ENCODE results near the gene PAFAH1B2. TPM values are rescaled to one million over a fixed set of nuclear protein-coding genes. Genes with fewer than 3 reads are reported as not detected.

Gene PAFAH1B2
- total RNA-seq, 2 experiments from 2014 or later: 50.0 to 50.2 TPM

DNA sequence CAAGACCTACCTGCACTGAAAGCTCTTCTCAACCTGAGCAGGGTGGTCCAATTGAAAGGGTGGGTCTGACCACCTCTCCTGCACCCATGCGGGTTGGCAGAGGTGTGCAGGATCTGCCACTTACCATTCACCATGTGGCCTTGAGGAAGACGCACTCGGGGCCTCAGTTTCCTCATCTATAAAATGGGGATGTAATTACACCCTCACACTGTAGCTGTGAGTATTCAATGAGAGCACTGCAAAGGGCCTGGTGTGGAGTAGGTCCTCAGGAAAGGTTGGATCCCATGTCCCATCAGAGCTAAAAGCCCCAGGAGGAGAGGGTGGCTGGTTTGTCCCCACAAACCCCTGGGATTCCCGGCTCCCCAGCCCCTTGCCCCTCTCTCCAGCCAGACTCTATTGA, 54.5 kb downstream of the PAFAH1B2 start:
- no peak overlapping the region for H3K27ac Mint-ChIP-seq

DNA sequence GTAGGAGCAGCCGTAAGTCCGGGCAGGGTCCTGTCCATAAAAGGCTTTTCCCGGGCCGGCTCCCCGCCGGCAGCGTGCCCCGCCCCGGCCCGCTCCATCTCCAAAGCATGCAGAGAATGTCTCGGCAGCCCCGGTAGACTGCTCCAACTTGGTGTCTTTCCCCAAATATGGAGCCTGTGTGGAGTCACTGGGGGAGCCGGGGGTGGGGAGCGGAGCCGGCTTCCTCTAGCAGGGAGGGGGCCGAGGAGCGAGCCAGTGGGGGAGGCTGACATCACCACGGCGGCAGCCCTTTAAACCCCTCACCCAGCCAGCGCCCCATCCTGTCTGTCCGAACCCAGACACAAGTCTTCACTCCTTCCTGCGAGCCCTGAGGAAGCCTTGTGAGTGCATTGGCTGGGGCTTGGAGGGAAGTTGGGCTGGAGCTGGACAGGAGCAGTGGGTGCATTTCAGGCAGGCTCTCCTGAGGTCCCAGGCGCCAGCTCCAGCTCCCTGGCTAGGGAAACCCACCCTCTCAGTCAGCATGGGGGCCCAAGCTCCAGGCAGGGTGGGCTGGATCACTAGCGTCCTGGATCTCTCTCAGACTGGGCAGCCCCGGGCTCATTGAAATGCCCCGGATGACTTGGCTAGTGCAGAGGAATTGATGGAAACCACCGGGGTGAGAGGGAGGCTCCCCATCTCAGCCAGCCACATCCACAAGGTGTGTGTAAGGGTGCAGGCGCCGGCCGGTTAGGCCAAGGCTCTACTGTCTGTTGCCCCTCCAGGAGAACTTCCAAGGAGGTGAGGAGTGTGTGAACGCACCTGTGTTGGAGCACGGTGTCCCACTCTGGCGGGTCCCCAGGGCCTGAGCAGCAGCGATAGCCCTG, 55.2 kb downstream of the PAFAH1B2 start, which contains the start of gene TAGLN:
Gene TAGLN, plus strand, starts transcription at position 318 of the 863 bp plus-strand sequence. CDS start 3,644 bp downstream, outside the sequence.
- no peaks in the 10 kb centered on the region for H3K4me1 Mint-ChIP-seq (ENCODE audit: low read depth)
- H3K36me3 Mint-ChIP-seq (ENCODE audit: low read depth): peaks cover 7% of the 10 kb centered on the region
- ChIA-PET CTCF (no interaction called here), POLR2A (interaction anchor here (1.2 kb wide), 1 partner anchor 31 kb away, joined by 3 read pairs; no protein-coding TSS in a partner anchor)
- H3K27me3 Mint-ChIP-seq: no peaks in the 10 kb centered on the region
- no peak for ATAC-seq
- no peaks in the 10 kb centered on the region for H3K9me3 Mint-ChIP-seq
- no peak within 1 kb of the TSS for H3K27ac Mint-ChIP-seq
- no peak for DNase-seq
- TF ChIP-seq, protein P1, sequence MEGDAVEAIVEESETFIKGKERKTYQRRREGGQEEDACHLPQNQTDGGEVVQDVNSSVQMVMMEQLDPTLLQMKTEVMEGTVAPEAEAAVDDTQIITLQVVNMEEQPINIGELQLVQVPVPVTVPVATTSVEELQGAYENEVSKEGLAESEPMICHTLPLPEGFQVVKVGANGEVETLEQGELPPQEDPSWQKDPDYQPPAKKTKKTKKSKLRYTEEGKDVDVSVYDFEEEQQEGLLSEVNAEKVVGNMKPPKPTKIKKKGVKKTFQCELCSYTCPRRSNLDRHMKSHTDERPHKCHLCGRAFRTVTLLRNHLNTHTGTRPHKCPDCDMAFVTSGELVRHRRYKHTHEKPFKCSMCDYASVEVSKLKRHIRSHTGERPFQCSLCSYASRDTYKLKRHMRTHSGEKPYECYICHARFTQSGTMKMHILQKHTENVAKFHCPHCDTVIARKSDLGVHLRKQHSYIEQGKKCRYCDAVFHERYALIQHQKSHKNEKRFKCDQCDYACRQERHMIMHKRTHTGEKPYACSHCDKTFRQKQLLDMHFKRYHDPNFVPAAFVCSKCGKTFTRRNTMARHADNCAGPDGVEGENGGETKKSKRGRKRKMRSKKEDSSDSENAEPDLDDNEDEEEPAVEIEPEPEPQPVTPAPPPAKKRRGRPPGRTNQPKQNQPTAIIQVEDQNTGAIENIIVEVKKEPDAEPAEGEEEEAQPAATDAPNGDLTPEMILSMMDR (IDR thresholded peaks at IDR 0.05): no peak
- intact Hi-C loops (cut with micrococcal nuclease): no loop called here
- H3K4me3 Mint-ChIP-seq: no peak within 1 kb of the TSS

More for the DNA sequence above, 54.5 kb downstream of the PAFAH1B2 start:
- H3K36me3 Mint-ChIP-seq (ENCODE audit: low read depth): peaks cover 3% of the 10 kb centered on the region
- no peak overlapping the region for H3K4me3 Mint-ChIP-seq
- no peaks in the 10 kb centered on the region for H3K9me3 Mint-ChIP-seq
- no peak for DNase-seq
- no peaks in the 10 kb centered on the region for H3K4me1 Mint-ChIP-seq (ENCODE audit: low read depth)
- intact Hi-C loops (cut with micrococcal nuclease): no loop called here
- ChIA-PET CTCF (no interaction called here), POLR2A (interaction anchor here (1.2 kb wide), 1 partner anchor 32 kb away, joined by 3 read pairs; no protein-coding TSS in a partner anchor)
- ATAC-seq: no peak
- no peaks in the 10 kb centered on the region for H3K27me3 Mint-ChIP-seq
- TF ChIP-seq, protein P1 (IDR thresholded peaks at IDR 0.05): no peak

DNA sequence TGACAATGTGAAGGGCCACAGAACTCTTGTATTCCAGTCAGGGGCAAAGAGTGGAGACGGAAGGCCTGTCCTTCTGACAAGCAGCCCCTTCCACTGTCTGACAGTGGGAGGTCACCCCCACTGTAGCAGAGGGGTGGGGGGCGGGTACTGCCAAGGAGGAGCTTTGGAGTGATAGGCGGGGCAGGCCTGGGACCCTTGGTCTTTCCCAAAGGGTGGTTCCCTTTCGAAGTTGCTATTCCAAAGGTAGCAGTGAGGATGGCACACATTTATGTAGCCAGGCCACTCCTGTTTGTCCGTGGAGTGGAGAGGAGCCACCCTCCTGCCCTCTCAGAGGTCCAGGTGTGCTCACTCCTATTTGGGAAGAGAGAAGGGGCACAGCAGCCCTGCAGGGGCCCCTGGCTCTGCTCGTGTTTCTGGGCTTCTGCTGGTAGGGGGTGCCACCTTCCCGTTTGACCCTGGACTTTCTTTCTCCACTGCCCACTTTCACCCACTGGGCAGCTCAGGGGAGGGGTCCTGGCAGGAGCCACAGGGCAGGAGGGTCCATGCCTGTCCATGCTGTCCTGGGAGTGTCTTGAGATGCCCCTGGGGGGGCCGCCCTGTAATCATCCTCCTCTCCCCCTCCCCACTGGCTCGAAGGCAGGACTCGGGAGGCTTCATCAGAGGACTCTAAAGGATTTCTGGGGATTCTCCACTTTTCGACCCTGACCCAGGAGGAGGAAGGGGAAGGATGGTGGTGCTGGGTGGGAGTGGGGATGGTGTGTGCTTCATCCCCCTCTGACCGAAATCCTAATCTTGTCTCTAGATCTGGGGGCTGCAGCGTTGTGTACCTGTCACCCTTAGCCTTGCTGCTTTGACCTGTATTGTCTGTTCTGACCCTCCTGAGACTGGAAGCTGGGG, 56.1 kb downstream of the PAFAH1B2 start:
- Mint-ChIP-seq H3K4me3 (no peak overlapping the region), H3K36me3 (ENCODE audit: low read depth) (peaks cover 11% of the 10 kb centered on the region), H3K9me3 (no peaks in the 10 kb centered on the region), H3K27me3 (no peaks in the 10 kb centered on the region), H3K4me1 (ENCODE audit: low read depth) (no peaks in the 10 kb centered on the region), H3K27ac (no peak overlapping the region)
- ChIA-PET POLR2A (interaction anchor here (4.4 kb wide), 1 partner anchor 21 kb away, joined by 21 read pairs; no protein-coding TSS in a partner anchor), CTCF (no interaction called here)
- intact Hi-C loops (cut with micrococcal nuclease): no loop called here
- TF ChIP-seq, protein P1 (IDR thresholded peaks at IDR 0.05): no peak
- DNase-seq (no peak), ATAC-seq (no peak)

DNA sequence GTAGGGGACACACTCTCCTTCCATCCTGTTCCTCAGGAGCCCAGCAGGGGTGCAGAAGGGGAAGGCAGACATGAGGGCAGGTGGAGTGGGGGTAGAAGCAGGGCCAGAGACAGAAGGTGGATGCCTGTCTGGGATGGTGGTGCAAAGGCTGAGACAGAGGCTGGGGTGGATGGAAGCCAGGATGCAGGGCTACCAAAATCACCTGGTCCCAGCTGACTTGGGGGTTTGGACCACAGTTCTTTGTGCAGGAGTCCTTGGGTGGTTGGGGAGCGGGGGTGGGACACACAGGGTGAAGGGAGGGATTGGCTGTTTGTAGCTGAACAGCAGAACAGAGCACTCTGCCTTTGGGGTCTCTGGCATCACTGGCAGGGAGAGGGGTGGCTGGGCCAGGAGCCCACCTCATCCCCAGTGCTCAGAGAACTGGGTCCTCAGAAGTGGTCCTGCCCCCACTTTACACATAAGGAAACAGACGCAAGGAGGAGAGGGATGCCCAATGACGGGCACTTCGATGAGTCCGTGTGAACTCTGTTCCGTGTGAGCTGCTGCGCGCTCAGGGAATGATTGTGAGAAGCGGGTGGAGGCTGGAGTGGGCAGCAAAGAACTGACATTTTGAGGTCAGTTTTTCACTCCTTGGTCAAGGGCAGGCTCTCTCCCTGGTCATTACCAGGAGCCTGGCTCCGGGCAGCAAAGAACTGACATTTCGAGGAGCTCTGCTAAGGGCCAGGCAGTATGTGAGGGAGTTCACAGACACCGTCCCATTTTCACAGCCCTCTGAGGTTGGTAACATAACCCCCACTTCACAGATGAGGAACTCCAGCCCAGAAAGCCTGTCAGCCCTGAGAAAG, 56.9 kb downstream of the PAFAH1B2 start:
- no peak overlapping the region for H3K4me3 Mint-ChIP-seq
- ChIA-PET POLR2A (interaction anchor here (4.4 kb wide), 1 partner anchor 20 kb away, joined by 21 read pairs; no protein-coding TSS in a partner anchor), CTCF (no interaction called here)
- H3K4me1 Mint-ChIP-seq (ENCODE audit: low read depth): no peaks in the 10 kb centered on the region
- ATAC-seq (no peak), DNase-seq (no peak)
- intact Hi-C loops (cut with micrococcal nuclease): no loop called here
- peaks cover 15% of the 10 kb centered on the region for H3K36me3 Mint-ChIP-seq (ENCODE audit: low read depth)
- no peak overlapping the region for H3K27ac Mint-ChIP-seq
- no peaks in the 10 kb centered on the region for H3K27me3 Mint-ChIP-seq
- no peaks in the 10 kb centered on the region for H3K9me3 Mint-ChIP-seq
- TF ChIP-seq, protein P1 (IDR thresholded peaks at IDR 0.05): no peak

Data from activated CD8-positive, alpha-beta T cell treated with anti-CD3 and anti-CD28 coated beads for 36 hours (primary cell).